Stimulated activated CD8-positive, alpha-beta memory T cell treated with anti-CD3 and anti-CD28 coated beads, Interleukin-4, amount 100 ng/mL, for 48 hours (primary cell): Measurements from ENCODE around the gene CLEC10A.
"Not testable (repeated sequence)": the region's sequence is repeated elsewhere in the genome, so short reads cannot be mapped to it uniquely, and the experiment has no call there.

ENCODE experiments used
- DNase-seq: peaks from one replicate; pipeline ENCODE4 v3.0.0-alpha.2; 2020

CLEC10A gene

GRCh38 chr17:7079581-7080455 lies at the start of gene CLEC10A:
Gene CLEC10A (minus strand): TSS chr17:7080251. CDS start chr17:7078812, 1,439 bp downstream.
- no peak for DNase-seq

- no peak for DNase-seq
Measured at GRCh38 chr17:7129311-7129710, 49.3 kb upstream of the CLEC10A start.

GRCh38 chr17:7128160-7128559 lies 48.1 kb upstream of the CLEC10A start:
- no peak for DNase-seq

GRCh38 chr17:7127501-7127900 lies 47.5 kb upstream of the CLEC10A start:
- not testable (repeated sequence) for DNase-seq

GRCh38 chr17:7126386-7126785 lies 46.3 kb upstream of the CLEC10A start:
- DNase-seq = not testable (repeated sequence)

- no peak for DNase-seq
Measured at GRCh38 chr17:7124923-7125322, 44.9 kb upstream of the CLEC10A start.

GRCh38 chr17:7123844-7124243 lies 43.8 kb upstream of the CLEC10A start:
- DNase-seq = no peak

GRCh38 chr17:7122381-7122780 lies 42.3 kb upstream of the CLEC10A start:
- DNase-seq = no peak

GRCh38 chr17:7120635-7121034 lies 40.6 kb upstream of the CLEC10A start:
- DNase-seq = not testable (repeated sequence)

GRCh38 chr17:7120123-7120522 lies 40.1 kb upstream of the CLEC10A start:
- no peak for DNase-seq

GRCh38 chr17:7119314-7119713 lies 39.3 kb upstream of the CLEC10A start:
- no peak for DNase-seq

GRCh38 chr17:7114875-7115614 lies 35.0 kb upstream of the CLEC10A start:
- no peak for DNase-seq

GRCh38 chr17:7114241-7114874 lies 34.3 kb upstream of the CLEC10A start, which contains the start of gene ASGR2:
Gene ASGR2 (minus strand): TSS chr17:7114822. CDS start chr17:7114240, 582 bp downstream.
- no peak for DNase-seq

- no peak for DNase-seq
Measured at GRCh38 chr17:7113273-7114071, 33.4 kb upstream of the CLEC10A start.

- DNase-seq = no peak
Measured at GRCh38 chr17:7112510-7113108, 32.6 kb upstream of the CLEC10A start.

- no peak for DNase-seq
Measured at GRCh38 chr17:7111784-7112509, 31.9 kb upstream of the CLEC10A start.

- DNase-seq = no peak
Measured at GRCh38 chr17:7110617-7111306, 30.7 kb upstream of the CLEC10A start.

GRCh38 chr17:7109461-7110322 lies 29.6 kb upstream of the CLEC10A start:
- no peak for DNase-seq

GRCh38 chr17:7108981-7109380 lies 28.9 kb upstream of the CLEC10A start:
- DNase-seq = no peak

- no peak for DNase-seq
Measured at GRCh38 chr17:7108560-7108925, 28.5 kb upstream of the CLEC10A start.
